HFF-Myc (cell line): ENCODE results near the gene PRPSAP1.

Experiments
- DNase-seq: peaks from one replicate; pipeline ENCODE4 v3.0.0-alpha.2; 2011; ENCODE audit warnings: low read depth; ENCODE audit errors: extremely low read depth
- H3K4me3 ChIP-seq: replicated peaks from 2 replicates; pipeline ENCODE4 v1.5.1; 2011; ENCODE audit warnings: low read depth, mild to moderate bottlenecking, control low read depth, low read length
- TF ChIP-seq, protein P1 (sequence below): IDR thresholded peaks from 2 replicates; pipeline ENCODE4 v1.5.1; 2012; ENCODE audit warnings: mild to moderate bottlenecking, low read depth, low read length, control low read depth; ENCODE audit errors: missing control alignments

PRPSAP1 gene

DNA sequence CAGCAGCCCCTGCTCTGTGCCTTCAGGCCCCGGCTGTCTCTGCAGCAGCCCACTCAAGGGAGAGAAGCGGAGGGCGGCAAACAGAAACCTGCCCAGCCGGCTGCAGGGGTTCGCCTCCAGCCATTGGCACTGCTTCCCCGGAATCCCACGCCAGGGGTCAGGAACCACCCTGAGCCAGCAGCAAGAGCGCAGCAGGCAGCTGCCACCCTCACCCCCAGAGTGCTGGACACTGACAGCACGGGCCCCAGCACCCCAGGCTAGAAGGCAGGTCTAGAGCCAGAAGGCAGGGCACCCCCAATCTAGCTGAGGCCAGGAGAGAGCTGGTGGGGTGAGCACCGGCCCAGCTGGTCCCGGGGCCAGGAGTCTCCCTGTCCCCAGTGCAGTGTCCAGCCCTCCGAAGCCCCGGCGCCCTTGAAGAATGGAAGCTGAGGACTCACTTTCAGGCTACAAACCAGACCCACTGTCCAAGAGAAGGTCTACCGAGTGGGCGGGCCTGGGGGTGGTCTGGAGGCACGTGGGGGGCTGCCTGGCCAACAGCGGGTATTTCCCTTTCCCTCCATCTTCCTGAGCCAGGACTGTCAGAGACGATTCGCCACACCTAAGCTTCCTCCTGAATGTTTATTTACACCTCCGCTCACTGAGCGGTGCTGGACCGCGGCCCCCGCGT, 80.1 kb downstream of the PRPSAP1 start:
- TF ChIP-seq, protein P1, sequence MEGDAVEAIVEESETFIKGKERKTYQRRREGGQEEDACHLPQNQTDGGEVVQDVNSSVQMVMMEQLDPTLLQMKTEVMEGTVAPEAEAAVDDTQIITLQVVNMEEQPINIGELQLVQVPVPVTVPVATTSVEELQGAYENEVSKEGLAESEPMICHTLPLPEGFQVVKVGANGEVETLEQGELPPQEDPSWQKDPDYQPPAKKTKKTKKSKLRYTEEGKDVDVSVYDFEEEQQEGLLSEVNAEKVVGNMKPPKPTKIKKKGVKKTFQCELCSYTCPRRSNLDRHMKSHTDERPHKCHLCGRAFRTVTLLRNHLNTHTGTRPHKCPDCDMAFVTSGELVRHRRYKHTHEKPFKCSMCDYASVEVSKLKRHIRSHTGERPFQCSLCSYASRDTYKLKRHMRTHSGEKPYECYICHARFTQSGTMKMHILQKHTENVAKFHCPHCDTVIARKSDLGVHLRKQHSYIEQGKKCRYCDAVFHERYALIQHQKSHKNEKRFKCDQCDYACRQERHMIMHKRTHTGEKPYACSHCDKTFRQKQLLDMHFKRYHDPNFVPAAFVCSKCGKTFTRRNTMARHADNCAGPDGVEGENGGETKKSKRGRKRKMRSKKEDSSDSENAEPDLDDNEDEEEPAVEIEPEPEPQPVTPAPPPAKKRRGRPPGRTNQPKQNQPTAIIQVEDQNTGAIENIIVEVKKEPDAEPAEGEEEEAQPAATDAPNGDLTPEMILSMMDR: no peak
- no peak for DNase-seq
- no peak overlapping the region for H3K4me3 ChIP-seq

DNA sequence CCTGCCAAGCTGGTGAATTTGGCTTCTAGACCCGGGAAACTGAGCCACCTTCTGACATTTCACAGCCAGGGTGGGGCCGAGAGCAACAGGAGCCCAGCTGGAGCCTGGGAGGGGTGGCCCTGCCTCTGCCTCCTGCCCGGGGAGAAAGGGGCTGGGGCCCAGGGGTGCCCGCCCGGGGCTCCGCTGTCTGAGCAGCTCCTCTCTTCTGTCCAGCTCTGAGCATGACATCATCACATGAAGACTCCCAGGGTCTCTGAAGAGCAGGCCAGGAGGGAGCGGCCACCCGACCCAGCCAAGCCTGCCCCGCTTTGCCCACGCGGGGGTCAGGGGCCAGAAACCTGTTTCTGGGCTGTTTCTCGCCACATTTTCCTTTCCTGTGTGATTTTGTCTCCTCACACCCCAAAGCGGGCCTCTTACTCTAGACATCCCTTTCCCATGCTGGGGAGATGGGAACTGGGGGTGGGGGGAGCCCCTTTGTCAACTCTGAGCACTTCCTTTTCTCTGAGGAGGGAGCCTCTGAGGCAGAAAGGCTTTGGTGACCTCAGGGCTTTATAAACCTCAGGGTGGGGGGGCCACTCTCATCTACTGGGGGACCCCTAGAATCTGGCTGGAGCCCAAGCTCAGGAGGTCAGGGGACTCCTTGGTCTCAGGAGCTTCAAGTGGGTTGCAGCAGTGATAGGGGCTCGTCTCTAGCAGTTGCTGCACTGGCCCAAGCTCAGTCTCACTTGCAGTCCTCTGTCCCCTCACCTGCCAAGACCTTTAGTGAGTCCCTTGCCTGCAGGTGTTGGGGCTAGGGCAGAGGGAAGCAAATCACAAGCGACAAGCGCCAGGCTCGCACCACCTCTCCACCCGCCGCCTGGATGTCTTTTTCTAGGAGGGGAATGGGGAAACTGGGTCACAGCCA, 80.9 kb downstream of the PRPSAP1 start:
- TF ChIP-seq, protein P1: no peak
- no peak overlapping the region for H3K4me3 ChIP-seq
- DNase-seq: no peak

DNA sequence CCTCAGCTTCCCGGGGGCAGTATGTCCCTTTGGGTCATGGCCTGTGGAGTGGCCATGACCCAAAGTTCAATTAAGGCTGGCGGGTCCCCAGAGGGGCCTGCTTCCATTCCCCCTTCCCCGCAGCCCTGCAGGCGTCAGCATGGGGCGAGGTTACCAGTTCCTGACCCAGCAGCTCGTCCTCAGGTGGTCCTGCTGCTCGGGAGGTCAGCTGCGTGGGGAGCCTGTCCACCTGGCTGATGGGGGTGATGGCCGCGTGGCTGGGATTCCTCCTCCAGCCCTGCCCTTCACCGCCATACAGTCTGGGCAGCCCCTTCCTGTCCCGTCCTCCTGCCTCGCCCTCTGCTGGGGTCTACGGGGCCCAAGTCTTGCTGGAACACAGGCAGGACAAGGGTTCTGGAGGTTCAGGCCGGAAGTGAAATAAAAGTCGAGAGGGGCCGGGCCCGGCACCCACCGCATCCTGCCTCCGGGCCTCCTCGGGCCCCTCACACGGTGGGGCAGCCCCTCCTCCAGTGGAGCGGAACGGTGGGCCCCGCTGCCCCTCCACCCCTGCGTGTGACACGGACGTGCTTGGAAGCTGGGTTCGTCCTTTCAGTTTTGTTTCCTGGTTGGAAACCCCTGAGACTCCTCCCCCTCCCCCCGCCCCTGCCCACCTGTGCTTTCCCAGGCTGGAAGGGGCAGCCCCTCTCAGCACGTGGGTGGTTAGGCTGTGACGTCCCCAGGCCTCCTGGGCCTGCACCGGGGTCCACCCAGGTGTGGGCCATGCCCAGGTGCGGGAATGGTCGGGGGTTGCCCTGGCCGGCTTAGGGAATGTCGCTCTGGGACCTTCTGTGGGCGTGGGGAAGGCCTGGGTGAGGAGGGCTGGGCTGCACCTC, 81.8 kb downstream of the PRPSAP1 start:
- no peak overlapping the region for H3K4me3 ChIP-seq
- TF ChIP-seq, protein P1: no peak
- no peak for DNase-seq

DNA sequence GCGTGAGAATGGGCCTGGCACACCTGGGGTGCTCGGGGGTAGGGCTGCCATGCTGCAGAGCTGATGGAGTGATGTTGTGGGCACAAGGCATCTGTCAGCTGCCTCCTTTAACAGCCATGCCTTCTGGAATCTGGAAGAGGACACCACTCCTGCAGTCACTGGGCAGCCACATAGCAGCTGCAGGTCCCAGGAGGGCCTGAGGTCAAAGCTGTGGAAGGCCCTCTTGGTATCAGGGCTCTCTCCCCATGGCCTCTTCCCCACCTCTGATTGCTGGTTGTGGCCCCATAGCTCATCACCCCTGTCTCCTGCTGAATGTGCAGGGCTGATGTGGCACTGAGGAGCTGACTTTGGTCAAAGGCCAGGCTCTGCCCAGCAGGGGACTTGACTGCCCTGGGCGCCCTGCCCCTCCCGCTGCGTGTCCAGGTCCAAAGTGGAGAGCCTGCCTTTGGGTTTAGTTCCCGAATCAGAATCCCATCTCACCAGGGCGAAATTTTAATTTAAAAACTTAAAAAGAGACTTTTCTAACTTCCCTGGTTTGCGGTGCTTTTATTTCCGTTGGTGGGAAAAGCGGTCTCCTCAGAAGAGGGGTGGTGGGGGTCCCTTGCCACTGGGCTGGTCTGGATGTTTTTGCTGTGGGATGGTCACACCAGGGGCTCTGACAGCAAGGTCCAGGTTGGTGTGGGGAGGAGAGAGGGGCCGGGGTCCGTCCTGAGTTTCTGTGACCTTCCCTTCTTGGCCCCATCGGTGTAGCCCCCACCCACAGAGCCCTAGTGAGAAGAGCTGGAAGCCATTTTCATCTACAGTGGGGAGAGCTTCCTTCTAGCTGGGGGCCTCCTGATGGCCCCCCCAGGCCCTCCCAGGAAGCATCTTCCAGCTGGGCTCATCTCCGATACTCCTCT, 82.7 kb downstream of the PRPSAP1 start:
- TF ChIP-seq, protein P1: no peak
- H3K4me3 ChIP-seq: no peak overlapping the region
- no peak for DNase-seq

DNA sequence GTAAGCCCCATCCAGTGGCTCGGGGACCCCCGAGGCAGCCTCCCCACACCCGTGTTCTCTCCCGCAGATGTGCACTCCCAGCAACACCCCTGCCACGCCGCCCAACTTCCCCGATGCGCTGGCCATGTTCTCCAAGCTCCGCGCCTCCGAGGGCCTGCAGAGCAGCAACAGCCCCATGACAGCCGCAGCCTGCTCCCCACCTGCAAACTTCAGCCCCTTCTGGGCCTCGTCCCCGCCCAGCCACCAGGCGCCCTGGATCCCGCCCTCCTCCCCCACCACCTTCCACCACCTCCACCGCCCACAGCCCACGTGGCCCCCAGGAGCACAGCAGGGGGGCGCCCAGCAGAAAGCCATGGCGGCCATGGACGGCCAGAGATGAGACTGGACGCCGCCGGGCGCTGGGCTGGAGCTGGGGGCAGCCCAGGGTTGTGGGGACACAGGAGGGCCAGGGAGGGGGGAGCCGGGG, 83.6 kb downstream of the PRPSAP1 start:
- DNase-seq: no peak
- no peak overlapping the region for H3K4me3 ChIP-seq

More for the DNA sequence above, 83.6 kb downstream of the PRPSAP1 start:
- TF ChIP-seq, protein P1: no peak
